Neural cell (in vitro differentiated cells): ENCODE results near the gene AASDH.

Source experiments
- EP300 ChIP-seq: fragments of 450-650 bp; conservative IDR thresholded peaks from 2 replicates; pipeline ENCODE4 v1.6.1; 2014; ENCODE audit warnings: antibody characterized with exemption, mild to moderate bottlenecking, moderate library complexity; ENCODE audit not compliant: poor library complexity, severe bottlenecking
- EZH2 ChIP-seq: fragments of 200-600, 300-800 bp; shearing (Covaris generic), sonication (generic); IDR thresholded peaks from 2 replicates; pipeline ENCODE4 v1.6.1; 2014; ENCODE audit warnings: antibody characterized with exemption, low read length, borderline replicate concordance, mild to moderate bottlenecking; ENCODE audit not compliant: insufficient read depth, poor library complexity, severe bottlenecking
- POLR2AphosphoS5 ChIP-seq: IDR thresholded peaks from 2 replicates; pipeline ENCODE4 v1.6.1; 2012
- RAD21 ChIP-seq: fragments of 450-650 bp; conservative IDR thresholded peaks from 2 replicates; pipeline ENCODE4 v1.6.1; 2014; ENCODE audit warnings: antibody characterized with exemption, mild to moderate bottlenecking, moderate library complexity
- TAF1 ChIP-seq: IDR thresholded peaks from 2 replicates; pipeline ENCODE4 v1.6.1; 2012; ENCODE audit warnings: low read depth
- TF ChIP-seq, protein P1 (sequence below): fragments of 450-650 bp; IDR thresholded peaks from 2 replicates; pipeline ENCODE4 v1.5.1; 2014; ENCODE audit warnings: antibody characterized with exemption, mild to moderate bottlenecking, moderate library complexity; ENCODE audit not compliant: poor library complexity, severe bottlenecking
- TF ChIP-seq, protein P2 (sequence below): IDR thresholded peaks from 2 replicates; pipeline ENCODE4 v1.6.1; 2012; ENCODE audit warnings: borderline replicate concordance

DNA sequence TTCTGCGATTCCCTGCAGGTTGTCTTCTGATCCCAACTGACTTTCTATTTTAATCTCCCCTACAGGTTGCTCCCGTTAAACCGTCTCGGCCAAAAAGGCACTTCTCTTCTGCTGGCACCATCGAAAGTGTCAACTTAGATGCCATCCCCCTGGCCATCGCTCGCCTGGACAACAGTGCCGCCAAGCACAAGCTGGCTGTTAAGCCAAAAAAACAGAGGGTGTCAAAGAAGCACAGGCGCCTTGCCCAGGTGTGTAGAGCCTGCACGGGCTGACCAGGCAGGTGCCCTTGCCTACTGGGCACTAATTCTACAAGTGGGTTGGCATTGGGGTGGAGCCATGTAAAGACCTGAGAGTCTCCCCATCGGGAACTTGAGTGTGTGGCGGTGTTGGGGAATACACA is 74.2 kb downstream of the AASDH start:
- TF ChIP-seq, protein P1, sequence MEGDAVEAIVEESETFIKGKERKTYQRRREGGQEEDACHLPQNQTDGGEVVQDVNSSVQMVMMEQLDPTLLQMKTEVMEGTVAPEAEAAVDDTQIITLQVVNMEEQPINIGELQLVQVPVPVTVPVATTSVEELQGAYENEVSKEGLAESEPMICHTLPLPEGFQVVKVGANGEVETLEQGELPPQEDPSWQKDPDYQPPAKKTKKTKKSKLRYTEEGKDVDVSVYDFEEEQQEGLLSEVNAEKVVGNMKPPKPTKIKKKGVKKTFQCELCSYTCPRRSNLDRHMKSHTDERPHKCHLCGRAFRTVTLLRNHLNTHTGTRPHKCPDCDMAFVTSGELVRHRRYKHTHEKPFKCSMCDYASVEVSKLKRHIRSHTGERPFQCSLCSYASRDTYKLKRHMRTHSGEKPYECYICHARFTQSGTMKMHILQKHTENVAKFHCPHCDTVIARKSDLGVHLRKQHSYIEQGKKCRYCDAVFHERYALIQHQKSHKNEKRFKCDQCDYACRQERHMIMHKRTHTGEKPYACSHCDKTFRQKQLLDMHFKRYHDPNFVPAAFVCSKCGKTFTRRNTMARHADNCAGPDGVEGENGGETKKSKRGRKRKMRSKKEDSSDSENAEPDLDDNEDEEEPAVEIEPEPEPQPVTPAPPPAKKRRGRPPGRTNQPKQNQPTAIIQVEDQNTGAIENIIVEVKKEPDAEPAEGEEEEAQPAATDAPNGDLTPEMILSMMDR: no peak
- TF ChIP-seq POLR2AphosphoS5 (no peak), EZH2 (no peak), TAF1 (no peak), RAD21 (no peak), EP300 (no peak)
- TF ChIP-seq, protein P2, sequence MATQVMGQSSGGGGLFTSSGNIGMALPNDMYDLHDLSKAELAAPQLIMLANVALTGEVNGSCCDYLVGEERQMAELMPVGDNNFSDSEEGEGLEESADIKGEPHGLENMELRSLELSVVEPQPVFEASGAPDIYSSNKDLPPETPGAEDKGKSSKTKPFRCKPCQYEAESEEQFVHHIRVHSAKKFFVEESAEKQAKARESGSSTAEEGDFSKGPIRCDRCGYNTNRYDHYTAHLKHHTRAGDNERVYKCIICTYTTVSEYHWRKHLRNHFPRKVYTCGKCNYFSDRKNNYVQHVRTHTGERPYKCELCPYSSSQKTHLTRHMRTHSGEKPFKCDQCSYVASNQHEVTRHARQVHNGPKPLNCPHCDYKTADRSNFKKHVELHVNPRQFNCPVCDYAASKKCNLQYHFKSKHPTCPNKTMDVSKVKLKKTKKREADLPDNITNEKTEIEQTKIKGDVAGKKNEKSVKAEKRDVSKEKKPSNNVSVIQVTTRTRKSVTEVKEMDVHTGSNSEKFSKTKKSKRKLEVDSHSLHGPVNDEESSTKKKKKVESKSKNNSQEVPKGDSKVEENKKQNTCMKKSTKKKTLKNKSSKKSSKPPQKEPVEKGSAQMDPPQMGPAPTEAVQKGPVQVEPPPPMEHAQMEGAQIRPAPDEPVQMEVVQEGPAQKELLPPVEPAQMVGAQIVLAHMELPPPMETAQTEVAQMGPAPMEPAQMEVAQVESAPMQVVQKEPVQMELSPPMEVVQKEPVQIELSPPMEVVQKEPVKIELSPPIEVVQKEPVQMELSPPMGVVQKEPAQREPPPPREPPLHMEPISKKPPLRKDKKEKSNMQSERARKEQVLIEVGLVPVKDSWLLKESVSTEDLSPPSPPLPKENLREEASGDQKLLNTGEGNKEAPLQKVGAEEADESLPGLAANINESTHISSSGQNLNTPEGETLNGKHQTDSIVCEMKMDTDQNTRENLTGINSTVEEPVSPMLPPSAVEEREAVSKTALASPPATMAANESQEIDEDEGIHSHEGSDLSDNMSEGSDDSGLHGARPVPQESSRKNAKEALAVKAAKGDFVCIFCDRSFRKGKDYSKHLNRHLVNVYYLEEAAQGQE: no peak
